ENCODE data around the gene SAMD8. TPM values are rescaled to one million over a fixed set of nuclear protein-coding genes. Genes with fewer than 3 reads are reported as not detected.

Gene SAMD8
- total and polyA plus RNA-seq, 2 donors (not counting 3 experiments of a cell fraction or from before 2014, with no cell fraction given) = 19.6 to 22.8 TPM

DNA sequence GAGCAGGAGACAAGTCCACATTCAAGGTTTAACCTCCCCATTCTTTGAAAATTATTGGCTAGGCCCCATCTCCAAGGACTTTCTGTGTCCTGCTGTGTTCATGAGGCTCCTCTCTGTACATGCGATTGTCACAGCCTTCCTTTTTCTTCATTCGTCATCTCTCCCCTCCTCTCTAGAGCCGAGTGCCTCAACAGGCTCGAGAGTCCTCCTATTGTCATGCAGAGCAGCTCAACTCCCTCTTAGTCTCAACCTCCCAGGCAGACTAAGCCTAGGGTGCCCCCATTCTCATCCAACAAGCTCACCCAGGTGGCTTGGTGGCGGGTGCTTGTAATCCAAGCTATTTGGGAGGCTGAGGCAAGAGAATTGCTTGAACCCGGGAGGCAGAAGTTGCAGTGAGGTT, 35.1 kb upstream of the SAMD8 start:
- H3K9me1 ChIP-seq (replicated peaks; ENCODE audit: control insufficient read depth, extremely low read depth, insufficient read depth, low read length) = no peaks in the 10 kb centered on the region
- no peaks in the 10 kb centered on the region for H3K36me3 ChIP-seq (ENCODE audit: control insufficient read depth in 2 of 2, extremely low read depth in 1 of 2, insufficient read depth in 2 of 2, low read length in 2 of 2)
- H3K79me2 ChIP-seq (ENCODE audit: control insufficient read depth, insufficient read depth, low read length) = no peaks in the 10 kb centered on the region
- dilution Hi-C loops (cut with MboI; ENCODE audit: extremely low pct_ligation_motif_present, low sequenced_read_pairs) = no loop called here
- ChIA-PET CTCF (interaction anchor here (1.2 kb wide), 1 partner anchor 13 kb away, joined by 3 read pairs; no protein-coding TSS in a partner anchor), POLR2A (no interaction called here)
- H3K27me3 ChIP-seq (ENCODE audit: control insufficient read depth in 2 of 2, insufficient read depth in 2 of 2, low read length in 2 of 2) = no peaks in the 10 kb centered on the region
- intact Hi-C loops (cut with micrococcal nuclease) = no loop called here
- no peak for DNase-seq (ENCODE audit: low read depth, low spot score)
- no TSS peak for BruUV-seq (replicated peaks)
- H2AFZ ChIP-seq (ENCODE audit: low read depth, low read length) = no peak overlapping the region
- no peak overlapping the region for H3K9ac ChIP-seq (replicated peaks; ENCODE audit: extremely low read depth, insufficient read depth, low read length)
- no peak overlapping the region for H3K4me2 ChIP-seq (ENCODE audit: insufficient read depth, low read length)
- no peaks in the 10 kb centered on the region for H4K20me1 ChIP-seq (replicated peaks; ENCODE audit: control insufficient read depth, extremely low read depth, insufficient read depth, low read length)
- no peak for TF ChIP-seq GATA2 (IDR thresholded peaks at IDR 0.05; ENCODE audit: insufficient read depth, insufficient read length, low read depth, low read length)
- TF ChIP-seq, protein P1, sequence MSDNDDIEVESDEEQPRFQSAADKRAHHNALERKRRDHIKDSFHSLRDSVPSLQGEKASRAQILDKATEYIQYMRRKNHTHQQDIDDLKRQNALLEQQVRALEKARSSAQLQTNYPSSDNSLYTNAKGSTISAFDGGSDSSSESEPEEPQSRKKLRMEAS (IDR thresholded peaks at IDR 0.05; ENCODE audit: insufficient read depth, insufficient read length) = no peak
- TF ChIP-seq CTCF (IDR thresholded peaks at IDR 0.05; ENCODE audit: extremely low read depth in 1 of 2, insufficient read depth in 1 of 2, low read depth in 1 of 2, low read length in 2 of 2) = no peak
- TF ChIP-seq MYC (IDR thresholded peaks at IDR 0.05; ENCODE audit: low read depth, low read length) = no peak
- no peak for TF ChIP-seq FOS (IDR thresholded peaks at IDR 0.05; ENCODE audit: borderline replicate concordance, insufficient read depth, low read length)
- TF ChIP-seq POLR2AphosphoS5 (IDR thresholded peaks at IDR 0.05; ENCODE audit: insufficient read depth, low read depth, low read length) = no peak
- no peak for TF ChIP-seq POLR2A (IDR thresholded peaks at IDR 0.05; ENCODE audit: low read depth, low read length)
- no peak for TF ChIP-seq EZH2 (IDR thresholded peaks at IDR 0.05; ENCODE audit: borderline replicate concordance, low read depth, low read length, severe bottlenecking)
- no peak for TF ChIP-seq JUN (IDR thresholded peaks at IDR 0.05; ENCODE audit: borderline replicate concordance, insufficient read depth, insufficient read length, low read depth)
- FAIRE-seq = no peak
- H3K4me3 ChIP-seq (replicated peaks in 1 of 3; ENCODE audit: insufficient read depth in 1 of 3, low read depth in 1 of 3, low read length in 3 of 3) = no peak overlapping the region
- no peaks in the 10 kb centered on the region for H3K4me1 ChIP-seq (ENCODE audit: control insufficient read depth, extremely low read depth, insufficient read depth, low read length)
- no peak overlapping the region for H3K27ac ChIP-seq (ENCODE audit: insufficient read depth, low read depth, low read length)
- no peaks in the 10 kb centered on the region for H3K9me3 ChIP-seq (replicated peaks; ENCODE audit: control insufficient read depth, insufficient read depth, low read length)
